Stimulated activated naive B cell treated with anti-CD40 and anti-IgM and Interleukin-4, amounts not matched to agents 10 μg/mL and 1 μg/mL and 100 μg/mL, for 72 hours (primary cell): ENCODE results near the gene RANBP2.
"Not testable (repeated sequence)": the region's sequence is repeated elsewhere in the genome, so short reads cannot be mapped to it uniquely, and the experiment has no call there.

Experiments used
- ATAC-seq, 2 donors: fragments of 150-1000 bp; cut with Tn5 transposase; replicated peaks; 2 replicates each; pipeline ENCODE4 v1.10.0; 2021; ENCODE audit warnings: moderate library complexity in 1 of 2
- DNase-seq: peaks from one replicate; pipeline ENCODE4 v3.0.0; 2021
- H3K27ac Mint-ChIP-seq: one replicate; pipeline ENCODE4 v1.8.0; 2022; ENCODE audit warnings: mild to moderate bottlenecking, mixed read lengths
- H3K27me3 Mint-ChIP-seq, 2 donors: one replicate each; pipeline ENCODE4 v1.8.0; 2022; ENCODE audit warnings: mixed read lengths in 2 of 2
- H3K36me3 Mint-ChIP-seq, 2 donors: one replicate each; pipeline ENCODE4 v1.8.0; 2022; ENCODE audit warnings: mixed read lengths in 2 of 2, mild to moderate bottlenecking in 1 of 2
- H3K4me1 Mint-ChIP-seq, 2 donors: one replicate each; pipeline ENCODE4 v1.8.0; 2022; ENCODE audit warnings: mixed read lengths in 2 of 2, mild to moderate bottlenecking in 1 of 2
- H3K4me3 Mint-ChIP-seq, 2 donors: one replicate each; pipeline ENCODE4 v1.8.0; 2022; ENCODE audit warnings: mild to moderate bottlenecking in 2 of 2, mixed read lengths in 2 of 2, moderate library complexity in 1 of 2
- H3K9me3 Mint-ChIP-seq, 2 donors: one replicate each; pipeline ENCODE4 v1.8.0; 2022; ENCODE audit warnings: mixed read lengths in 2 of 2, mild to moderate bottlenecking in 1 of 2

The RANBP2 gene

DNA sequence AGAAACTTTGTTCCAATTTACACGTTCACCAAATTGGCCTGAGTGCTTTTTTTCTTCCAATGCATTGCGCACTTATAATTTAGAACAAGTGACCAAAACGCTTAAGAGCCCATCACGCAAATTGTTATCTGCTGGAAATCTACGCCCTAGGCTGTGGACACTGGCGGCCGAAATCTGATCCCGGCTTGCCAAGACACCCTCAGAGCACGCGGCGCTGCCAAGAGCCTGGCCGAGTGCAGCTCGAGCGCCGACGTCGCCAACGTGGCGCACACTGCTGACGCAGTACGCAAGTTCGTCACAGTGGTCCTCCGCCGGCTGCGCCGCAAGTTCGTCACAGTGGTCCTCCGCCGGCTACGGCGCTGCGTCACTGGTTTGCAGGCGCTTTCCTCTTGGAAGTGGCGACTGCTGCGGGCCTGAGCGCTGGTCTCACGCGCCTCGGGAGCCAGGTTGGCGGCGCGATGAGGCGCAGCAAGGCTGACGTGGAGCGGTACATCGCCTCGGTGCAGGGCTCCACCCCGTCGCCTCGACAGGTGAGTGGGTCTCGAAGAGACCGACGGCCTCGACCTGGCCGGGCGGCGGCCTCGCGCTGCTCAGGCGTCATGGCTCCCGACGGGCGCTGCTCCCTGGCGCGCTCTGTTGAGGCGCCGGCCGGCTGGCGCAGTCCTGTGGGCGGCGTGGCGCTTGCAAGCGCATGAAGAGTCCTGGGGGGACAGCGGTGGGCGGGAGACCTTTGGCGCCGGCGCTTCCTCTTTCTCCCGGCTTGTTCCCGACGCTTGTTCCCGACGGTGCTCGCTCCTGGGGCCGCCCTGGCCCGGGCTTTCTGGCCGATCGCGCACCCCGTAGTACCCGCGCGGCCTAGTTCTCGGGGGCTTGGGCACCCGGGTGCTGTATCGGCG, at the start of gene RANBP2:
TSS of gene RANBP2 (plus strand) at position 334 of the 896 bp plus-strand sequence. CDS start at position 459, 125 bp downstream.
- no peaks in the 10 kb centered on the region for H3K9me3 Mint-ChIP-seq
- ATAC-seq (peak; percentile 99), DNase-seq (peak; percentile 91)
- H3K27ac Mint-ChIP-seq = peak within 1 kb of the TSS; percentile 99
- no peaks in the 10 kb centered on the region for H3K27me3 Mint-ChIP-seq
- H3K4me3 Mint-ChIP-seq = peak within 1 kb of the TSS; percentile 94 to 96
- peaks cover 0 to 7% of the 10 kb centered on the region in 2 donors for H3K36me3 Mint-ChIP-seq
- H3K4me1 Mint-ChIP-seq = peaks cover 12 to 27% of the 10 kb centered on the region in 2 donors

- peaks cover 8 to 15% of the 10 kb centered on the region in 2 donors for H3K36me3 Mint-ChIP-seq
- not testable (repeated sequence) for H3K4me3 Mint-ChIP-seq, H3K27me3 Mint-ChIP-seq, DNase-seq, H3K27ac Mint-ChIP-seq, H3K4me1 Mint-ChIP-seq, ATAC-seq, H3K9me3 Mint-ChIP-seq
Measured at GRCh38 chr2:108670282-108670681, 49.0 kb upstream of the RANBP2 start.

- not testable (repeated sequence) for DNase-seq, H3K27ac Mint-ChIP-seq, H3K27me3 Mint-ChIP-seq, H3K4me1 Mint-ChIP-seq, ATAC-seq, H3K9me3 Mint-ChIP-seq, H3K4me3 Mint-ChIP-seq
- H3K36me3 Mint-ChIP-seq = peaks cover 7 to 17% of the 10 kb centered on the region in 2 donors
Measured at GRCh38 chr2:108672200-108672805, 47.0 kb upstream of the RANBP2 start.

DNA sequence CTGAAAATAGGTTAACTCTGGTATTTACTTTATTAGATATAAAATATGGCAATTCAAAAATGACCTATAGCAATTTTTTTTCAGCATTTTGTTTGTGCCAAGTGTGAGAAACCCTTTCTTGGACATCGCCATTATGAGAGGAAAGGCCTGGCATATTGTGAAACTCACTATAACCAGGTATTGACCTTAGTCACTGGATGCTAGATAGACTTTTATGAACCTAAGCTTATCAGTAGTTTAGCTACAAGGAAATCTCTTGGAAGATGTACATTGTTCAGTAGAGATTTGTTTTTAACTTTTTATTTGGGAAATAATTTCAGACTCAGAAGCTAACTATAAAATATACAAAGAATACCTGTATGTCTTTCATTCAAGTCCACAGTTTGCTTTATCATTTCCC, 42.8 kb upstream of the RANBP2 start:
- H3K4me1 Mint-ChIP-seq, H3K9me3 Mint-ChIP-seq, ATAC-seq, DNase-seq, H3K27ac Mint-ChIP-seq, H3K4me3 Mint-ChIP-seq, H3K27me3 Mint-ChIP-seq: not testable (repeated sequence)
- H3K36me3 Mint-ChIP-seq = peaks cover 9 to 31% of the 10 kb centered on the region in 2 donors

DNA sequence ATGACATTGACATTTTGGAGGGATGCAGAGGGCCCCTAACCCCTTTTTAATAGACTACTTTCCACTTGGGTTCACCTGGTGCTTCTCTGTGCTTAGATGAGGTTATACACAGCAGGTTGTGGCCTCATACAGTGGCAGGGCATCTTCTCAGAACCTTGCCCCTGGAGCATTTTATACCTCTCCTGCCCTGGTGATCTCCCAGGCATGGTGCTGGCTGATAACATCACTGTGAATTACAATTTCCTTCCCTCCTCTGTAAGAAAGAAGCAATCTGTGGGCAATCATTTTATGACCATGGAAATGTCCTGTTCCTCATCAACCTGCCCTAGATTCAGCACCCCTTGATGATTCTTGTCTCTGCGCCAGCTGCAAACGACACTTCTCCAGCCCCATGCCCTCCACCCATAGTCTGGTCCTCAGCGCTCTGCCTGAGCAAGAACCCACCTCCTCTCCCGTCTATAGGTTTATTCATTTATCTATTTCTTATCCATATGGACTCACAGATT, 42.0 kb upstream of the RANBP2 start:
- not testable (repeated sequence) for H3K4me1 Mint-ChIP-seq, ATAC-seq, H3K4me3 Mint-ChIP-seq, H3K27me3 Mint-ChIP-seq, DNase-seq, H3K9me3 Mint-ChIP-seq
- Mint-ChIP-seq H3K27ac (peak overlapping the region; percentile 25), H3K36me3 (peaks cover 9 to 31% of the 10 kb centered on the region in 2 donors)

DNA sequence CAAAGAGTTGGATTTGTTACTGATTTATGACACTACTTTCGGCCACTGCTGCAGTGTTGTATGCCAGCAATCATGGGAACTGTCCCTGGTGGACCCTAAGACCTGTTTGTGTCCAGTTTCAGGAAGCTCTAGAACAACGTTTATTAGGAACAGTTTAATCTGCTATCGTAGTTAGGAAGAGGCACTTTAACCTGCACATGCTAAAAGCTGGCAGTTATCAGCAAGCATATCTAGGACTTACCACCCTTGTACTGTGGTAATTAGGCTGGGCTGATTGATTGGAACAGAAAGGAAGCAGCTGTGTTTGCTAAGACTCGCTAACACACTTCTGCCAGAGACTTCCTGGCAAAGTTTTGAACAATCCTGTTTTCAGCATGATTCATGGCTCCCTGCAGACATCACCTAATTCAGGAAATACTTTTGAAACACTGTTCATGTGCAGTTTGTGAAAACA, 41.1 kb upstream of the RANBP2 start:
- ATAC-seq, H3K9me3 Mint-ChIP-seq, H3K27ac Mint-ChIP-seq, DNase-seq, H3K4me1 Mint-ChIP-seq, H3K27me3 Mint-ChIP-seq, H3K4me3 Mint-ChIP-seq: not testable (repeated sequence)
- peaks cover 8 to 29% of the 10 kb centered on the region in 2 donors for H3K36me3 Mint-ChIP-seq

DNA sequence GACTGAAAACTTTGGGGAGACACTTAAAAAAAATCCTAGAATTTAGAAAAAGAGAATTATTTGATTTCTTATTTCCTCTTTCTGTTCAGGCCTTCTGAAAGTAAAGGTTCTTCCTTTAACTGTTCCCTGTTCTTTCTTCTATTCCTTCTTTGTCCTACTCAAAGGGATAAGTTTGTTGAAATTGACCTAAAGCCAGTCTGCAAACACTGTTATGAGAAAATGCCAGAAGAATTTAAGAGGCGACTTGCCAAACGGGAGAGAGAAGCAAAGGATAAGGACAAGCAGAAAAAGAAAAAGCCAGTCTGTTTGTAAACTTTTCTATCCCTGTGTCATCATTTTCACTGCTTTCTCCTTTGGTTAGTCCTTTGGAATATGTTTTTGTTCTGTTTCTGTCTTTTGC, 38.5 kb upstream of the RANBP2 start:
- not testable (repeated sequence) for H3K9me3 Mint-ChIP-seq, H3K27me3 Mint-ChIP-seq, H3K27ac Mint-ChIP-seq, DNase-seq, ATAC-seq, H3K4me1 Mint-ChIP-seq, H3K4me3 Mint-ChIP-seq
- peaks cover 3 to 15% of the 10 kb centered on the region in 2 donors for H3K36me3 Mint-ChIP-seq

DNA sequence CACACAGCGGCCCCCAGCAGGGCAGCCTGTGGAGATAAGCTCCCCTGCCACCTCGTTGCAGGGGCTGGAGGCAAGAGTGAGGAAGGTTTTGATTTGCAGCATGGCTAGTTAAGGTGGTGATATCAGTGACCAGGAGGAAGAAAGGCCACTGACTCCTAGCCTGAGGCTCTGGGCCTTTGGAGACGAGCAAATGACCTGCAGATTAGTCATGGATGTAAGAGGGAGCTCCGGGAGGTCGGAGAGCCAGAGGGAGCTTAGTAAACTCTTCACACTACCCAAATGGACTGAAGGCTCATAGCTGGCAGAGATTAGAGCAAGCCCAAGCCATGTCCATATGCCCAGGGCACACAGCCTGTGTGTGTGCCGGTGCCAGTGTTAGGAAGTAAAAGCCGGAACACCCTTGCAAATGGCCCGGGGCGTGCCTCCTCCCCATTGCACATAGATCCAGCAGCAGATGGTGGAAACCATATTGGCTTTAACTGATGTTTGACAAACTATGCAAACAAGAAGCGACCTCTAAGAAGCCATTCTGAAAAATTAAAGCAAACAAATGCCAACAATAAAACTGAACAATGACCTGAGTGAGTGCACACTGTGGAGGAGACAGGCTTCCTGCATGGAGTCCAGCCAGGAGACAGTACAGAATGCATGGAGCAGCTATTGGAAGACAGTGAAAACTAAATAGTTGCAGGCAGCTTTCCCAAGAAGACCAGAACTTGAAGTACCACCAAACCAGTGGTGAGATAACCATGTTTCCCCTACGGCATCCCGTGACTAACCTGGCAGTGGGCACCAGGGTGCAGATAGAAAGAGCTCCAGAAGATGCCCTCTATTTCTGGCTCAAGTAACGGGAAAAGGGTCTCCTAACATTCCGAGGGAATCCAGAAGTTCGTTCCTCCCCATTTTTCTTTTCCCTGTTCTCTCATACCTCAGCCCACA, 30.2 kb upstream of the RANBP2 start:
- H3K27ac Mint-ChIP-seq = not testable (repeated sequence)

DNA sequence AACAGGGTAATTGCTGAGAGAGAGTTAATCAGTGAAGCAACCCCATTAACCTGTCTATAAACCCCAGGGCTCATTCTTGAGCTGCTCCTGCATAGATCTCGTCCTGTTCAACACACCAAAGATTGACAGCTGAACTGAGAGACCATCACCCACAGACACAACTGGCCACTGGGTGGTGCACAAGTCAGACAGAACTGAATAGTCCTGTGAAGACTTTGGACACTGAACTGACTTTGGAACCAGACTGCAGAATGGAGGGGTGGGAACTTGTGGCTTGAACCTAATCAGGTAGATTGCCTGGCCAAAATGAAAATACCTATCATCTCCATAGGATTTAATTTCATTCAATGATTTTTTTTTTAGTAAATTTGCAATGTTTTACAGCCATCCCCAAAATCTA, 29.3 kb upstream of the RANBP2 start:
- H3K9me3 Mint-ChIP-seq = not testable (repeated sequence)

More for the DNA sequence above, 30.2 kb upstream of the RANBP2 start:
- not testable (repeated sequence) for DNase-seq, H3K27me3 Mint-ChIP-seq, ATAC-seq, H3K4me1 Mint-ChIP-seq, H3K4me3 Mint-ChIP-seq, H3K9me3 Mint-ChIP-seq, H3K36me3 Mint-ChIP-seq

GRCh38 chr2:108691447-108691846, 27.8 kb upstream of the RANBP2 start:
- DNase-seq = no peak
- no peak for ATAC-seq
- no peaks in the 10 kb centered on the region for H3K4me1 Mint-ChIP-seq
- peaks cover 2 to 4% of the 10 kb centered on the region in 2 donors for H3K36me3 Mint-ChIP-seq
- no peak overlapping the region for H3K27ac Mint-ChIP-seq
- no peak overlapping the region for H3K4me3 Mint-ChIP-seq
- no peaks in the 10 kb centered on the region for H3K27me3 Mint-ChIP-seq
- H3K9me3 Mint-ChIP-seq = peaks cover 0 to 4% of the 10 kb centered on the region in 2 donors

More for the DNA sequence above, 29.3 kb upstream of the RANBP2 start:
- H3K27me3 Mint-ChIP-seq, H3K27ac Mint-ChIP-seq, DNase-seq, H3K4me1 Mint-ChIP-seq, H3K4me3 Mint-ChIP-seq, H3K36me3 Mint-ChIP-seq: not testable (repeated sequence)
- ATAC-seq = peak; percentile 82 to 88

DNA sequence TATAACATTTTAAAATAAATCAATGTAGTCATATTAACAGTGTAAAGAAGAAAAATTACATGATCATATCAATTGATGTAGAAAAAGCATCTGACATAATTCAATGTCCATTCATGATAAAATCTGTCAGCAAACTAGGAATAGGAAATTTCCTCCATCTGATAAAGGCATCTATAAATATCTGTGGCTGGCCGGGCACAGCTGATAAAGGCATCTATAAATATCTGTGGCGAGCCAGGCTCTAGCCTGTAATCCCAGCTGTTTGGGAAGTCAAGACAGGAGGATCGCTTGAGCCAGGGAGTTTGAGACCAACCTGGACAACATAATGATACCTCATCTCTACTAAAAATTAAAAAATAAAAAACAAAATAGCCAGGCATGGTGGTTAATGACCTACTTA, 18.1 kb upstream of the RANBP2 start:
- no peak overlapping the region for H3K27ac Mint-ChIP-seq
- ATAC-seq = no peak
- peaks cover 0 to 5% of the 10 kb centered on the region in 2 donors for H3K4me1 Mint-ChIP-seq
- DNase-seq = no peak
- peaks cover 3 to 5% of the 10 kb centered on the region in 2 donors for H3K27me3 Mint-ChIP-seq
- no peak overlapping the region for H3K4me3 Mint-ChIP-seq
- peaks cover 0 to 5% of the 10 kb centered on the region in 2 donors for H3K9me3 Mint-ChIP-seq
- H3K36me3 Mint-ChIP-seq = peaks cover under 1 to 6% of the 10 kb centered on the region in 2 donors

- DNase-seq (no peak), ATAC-seq (no peak)
- peaks cover 3 to 5% of the 10 kb centered on the region in 2 donors for H3K27me3 Mint-ChIP-seq
- peaks cover 0 to 5% of the 10 kb centered on the region in 2 donors for H3K4me1 Mint-ChIP-seq
- no peak overlapping the region for H3K27ac Mint-ChIP-seq
- no peak overlapping the region for H3K4me3 Mint-ChIP-seq
- peaks cover 0 to 9% of the 10 kb centered on the region in 2 donors for H3K9me3 Mint-ChIP-seq
- H3K36me3 Mint-ChIP-seq = peaks cover 4 to 6% of the 10 kb centered on the region in 2 donors
Measured at GRCh38 chr2:108701806-108702205, 17.5 kb upstream of the RANBP2 start.

GRCh38 chr2:108704871-108705270, 14.4 kb upstream of the RANBP2 start:
- peaks cover 8 to 10% of the 10 kb centered on the region in 2 donors for H3K36me3 Mint-ChIP-seq
- ATAC-seq (no peak), DNase-seq (no peak)
- H3K4me1 Mint-ChIP-seq = peaks cover 0 to 5% of the 10 kb centered on the region in 2 donors
- no peak overlapping the region for H3K27ac Mint-ChIP-seq
- peaks cover 3 to 16% of the 10 kb centered on the region in 2 donors for H3K27me3 Mint-ChIP-seq
- peaks cover 6 to 16% of the 10 kb centered on the region in 2 donors for H3K9me3 Mint-ChIP-seq
- no peak overlapping the region for H3K4me3 Mint-ChIP-seq
